ENCODE measurements around the gene USH2A.
A peak's percentile ranks its signal among the peaks of the same experiment; 100 is the strongest.

Gene USH2A

DNA sequence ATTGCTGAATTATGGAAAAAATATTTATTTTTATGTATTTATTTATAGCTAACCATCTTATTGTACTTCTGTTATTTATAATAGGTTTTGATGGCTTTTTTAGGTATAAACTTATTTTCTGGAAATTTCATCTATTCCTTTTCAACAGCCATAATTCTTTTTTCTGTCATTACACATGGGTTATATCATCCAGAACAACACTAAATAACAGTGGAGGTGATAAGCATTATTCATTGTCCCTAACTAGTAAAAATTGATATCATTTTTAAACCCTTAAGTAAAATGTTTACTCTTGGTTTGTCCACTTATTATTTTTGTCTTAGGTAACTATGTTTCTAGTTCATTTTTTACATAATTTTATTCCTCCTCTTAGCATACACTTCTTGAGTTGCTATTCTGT lies 309.1 kb downstream of the USH2A start:
- Histone ChIP-seq H3K9me3 (ENCODE audit: low read length) (no peaks in the 10 kb centered on the region), H3K27me3 (ENCODE audit: insufficient read depth, low read length) (no peaks in the 10 kb centered on the region), H3K4me1 (ENCODE audit: insufficient read depth, low read length) (no peaks in the 10 kb centered on the region), H3K36me3 (ENCODE audit: insufficient read depth, low read length) (no peaks in the 10 kb centered on the region), H2AFZ (ENCODE audit: low read depth, low read length) (no peak overlapping the region), H3K4me3 (ENCODE audit: low read length) (no peak overlapping the region)

DNA sequence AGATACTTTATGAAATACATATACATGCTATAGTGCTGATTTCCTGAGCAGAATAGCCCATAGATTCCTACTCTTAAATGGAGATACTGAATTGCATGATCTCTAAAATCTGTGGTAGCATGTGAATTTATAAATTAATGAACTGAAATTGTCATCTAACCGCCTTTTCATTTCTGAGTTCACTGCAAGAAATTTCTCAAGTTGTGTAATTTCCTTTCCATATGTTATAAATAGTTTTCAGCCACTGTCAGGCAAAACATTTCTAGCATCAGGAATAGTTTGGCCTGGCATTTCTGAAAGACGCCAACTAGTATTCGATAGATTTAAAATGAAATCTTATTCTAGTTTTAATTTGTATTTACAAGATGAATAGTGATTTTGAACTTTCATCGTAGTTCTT lies 310.1 kb downstream of the USH2A start:
- no peaks in the 10 kb centered on the region for H3K4me1 ChIP-seq (ENCODE audit: insufficient read depth, low read length)
- H2AFZ ChIP-seq (ENCODE audit: low read depth, low read length) = no peak overlapping the region
- no peaks in the 10 kb centered on the region for H3K36me3 ChIP-seq (ENCODE audit: insufficient read depth, low read length)
- H3K27me3 ChIP-seq (ENCODE audit: insufficient read depth, low read length) = no peaks in the 10 kb centered on the region
- H3K9me3 ChIP-seq (ENCODE audit: low read length) = no peaks in the 10 kb centered on the region
- H3K4me3 ChIP-seq (ENCODE audit: low read length) = no peak overlapping the region

DNA sequence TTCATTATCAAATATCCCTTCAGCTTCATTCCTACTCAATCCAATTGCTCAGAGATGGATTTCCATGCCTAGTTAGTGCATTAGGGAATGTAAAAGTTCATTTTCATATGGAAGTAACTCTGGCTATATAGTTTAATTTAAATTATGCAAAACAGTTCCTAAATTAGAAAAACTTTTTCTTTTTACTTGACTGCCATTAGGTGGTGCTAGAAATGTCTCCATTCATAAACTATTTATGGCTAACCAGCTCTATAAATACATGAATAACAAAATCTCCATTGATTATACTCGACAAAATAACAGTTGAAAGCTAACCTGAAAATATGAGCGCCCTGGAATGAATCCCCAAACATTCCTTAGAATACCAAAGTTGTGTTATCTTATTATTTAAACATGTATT lies 311.4 kb downstream of the USH2A start:
- Histone ChIP-seq H3K4me1 (ENCODE audit: insufficient read depth, low read length) (no peaks in the 10 kb centered on the region), H3K9me3 (ENCODE audit: low read length) (no peaks in the 10 kb centered on the region), H3K27me3 (ENCODE audit: insufficient read depth, low read length) (no peaks in the 10 kb centered on the region), H3K36me3 (ENCODE audit: insufficient read depth, low read length) (no peaks in the 10 kb centered on the region), H2AFZ (ENCODE audit: low read depth, low read length) (no peak overlapping the region), H3K4me3 (ENCODE audit: low read length) (no peak overlapping the region)

DNA sequence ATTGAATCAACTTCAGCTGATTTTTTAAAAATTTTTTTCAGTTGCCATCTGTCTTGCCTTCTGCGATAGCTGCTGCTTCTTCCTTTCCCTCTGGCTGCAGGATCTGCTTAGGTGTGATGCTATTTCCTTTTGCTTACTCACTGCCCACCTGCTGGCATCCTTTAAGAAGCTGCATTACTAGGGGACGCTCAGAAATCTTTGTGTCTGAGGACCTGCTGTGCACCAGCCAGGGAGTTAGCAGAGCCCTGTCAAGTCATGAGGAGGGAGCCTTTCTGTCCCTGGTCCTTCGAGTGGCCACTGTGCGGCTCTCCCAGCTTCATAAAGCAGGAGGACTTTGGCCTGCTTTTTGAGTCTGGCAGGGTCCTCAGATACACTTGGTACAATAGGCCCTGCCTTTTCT lies 327.8 kb downstream of the USH2A start:
- H3K9me3 ChIP-seq (ENCODE audit: low read length) = no peaks in the 10 kb centered on the region
- H3K27me3 ChIP-seq (ENCODE audit: insufficient read depth, low read length) = no peaks in the 10 kb centered on the region
- H3K36me3 ChIP-seq (ENCODE audit: insufficient read depth, low read length) = no peaks in the 10 kb centered on the region
- H2AFZ ChIP-seq (ENCODE audit: low read depth, low read length) = no peak overlapping the region
- no peak overlapping the region for H3K4me3 ChIP-seq (ENCODE audit: low read length)
- H3K4me1 ChIP-seq (ENCODE audit: insufficient read depth, low read length) = no peaks in the 10 kb centered on the region

DNA sequence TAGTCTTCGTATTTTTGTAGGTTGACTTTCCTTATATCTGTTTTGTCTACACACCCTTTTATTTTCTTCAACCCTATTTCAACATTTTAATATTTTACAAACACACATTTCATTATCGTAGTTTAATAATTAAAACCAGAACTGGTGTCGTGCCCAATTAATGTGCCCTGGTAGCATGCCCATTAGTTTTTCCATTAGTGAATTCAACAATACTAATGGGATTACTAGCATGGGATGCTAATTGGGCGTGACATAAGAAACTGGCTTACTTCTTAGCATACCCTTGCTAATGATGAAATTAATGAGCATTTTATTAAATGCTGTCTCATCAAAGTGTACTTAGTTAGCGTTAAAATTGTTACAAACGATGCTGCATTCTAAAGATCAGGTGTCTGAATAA lies 332.7 kb downstream of the USH2A start:
- no peaks in the 10 kb centered on the region for H3K9me3 ChIP-seq (ENCODE audit: low read length)
- no peak overlapping the region for H2AFZ ChIP-seq (ENCODE audit: low read depth, low read length)
- H3K36me3 ChIP-seq (ENCODE audit: insufficient read depth, low read length) = no peaks in the 10 kb centered on the region
- H3K27me3 ChIP-seq (ENCODE audit: insufficient read depth, low read length) = no peaks in the 10 kb centered on the region
- H3K4me1 ChIP-seq (ENCODE audit: insufficient read depth, low read length) = peaks cover 9% of the 10 kb centered on the region
- H3K4me3 ChIP-seq (ENCODE audit: low read length) = no peak overlapping the region

DNA sequence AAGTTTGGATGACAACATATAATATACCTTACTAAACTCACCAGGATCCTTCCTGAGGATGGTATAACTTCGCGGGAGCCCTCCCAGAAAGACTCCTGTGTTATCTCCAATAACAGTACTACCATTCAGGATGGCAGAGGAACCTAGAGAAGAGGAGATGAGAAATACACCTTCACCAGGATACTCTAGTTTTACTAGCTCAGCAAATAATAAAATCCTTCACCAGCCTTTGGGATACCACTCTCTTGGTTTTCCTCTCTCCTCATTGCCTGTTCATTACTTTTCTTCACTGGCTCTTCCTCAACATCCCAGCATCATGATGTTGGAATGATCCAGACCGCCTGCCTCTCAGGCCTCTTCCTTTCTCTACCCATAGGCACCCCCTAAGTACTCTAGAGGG lies 336.6 kb downstream of the USH2A start:
- Histone ChIP-seq H3K36me3 (ENCODE audit: insufficient read depth, low read length) (no peaks in the 10 kb centered on the region), H3K27me3 (ENCODE audit: insufficient read depth, low read length) (no peaks in the 10 kb centered on the region), H3K4me1 (ENCODE audit: insufficient read depth, low read length) (peaks cover 9% of the 10 kb centered on the region), H2AFZ (ENCODE audit: low read depth, low read length) (no peak overlapping the region), H3K4me3 (ENCODE audit: low read length) (no peak overlapping the region), H3K9me3 (ENCODE audit: low read length) (no peaks in the 10 kb centered on the region)

DNA sequence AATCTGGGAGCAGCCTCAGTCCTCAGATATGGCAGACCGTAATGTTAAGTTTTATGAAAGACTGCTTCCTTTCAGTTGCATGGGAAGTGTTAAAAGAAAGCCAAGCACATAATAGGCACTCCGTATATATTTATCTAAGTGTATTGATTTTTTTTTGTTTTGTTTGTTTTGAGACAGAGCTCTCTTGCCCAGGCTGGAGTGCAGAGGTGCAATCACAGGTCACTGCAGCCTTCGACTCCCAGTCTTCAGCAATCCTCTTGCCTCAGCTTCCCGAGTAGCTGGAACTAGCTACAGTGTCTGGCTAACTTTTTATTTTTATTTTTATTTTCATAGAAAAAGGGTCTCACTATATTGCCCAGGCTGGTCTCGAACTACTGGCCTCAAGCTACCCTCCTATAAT lies 341.8 kb downstream of the USH2A start:
- no peaks in the 10 kb centered on the region for H3K36me3 ChIP-seq (ENCODE audit: insufficient read depth, low read length)
- no peak overlapping the region for H2AFZ ChIP-seq (ENCODE audit: low read depth, low read length)
- H3K4me3 ChIP-seq (ENCODE audit: low read length) = no peak overlapping the region
- H3K27me3 ChIP-seq (ENCODE audit: insufficient read depth, low read length) = no peaks in the 10 kb centered on the region
- peaks cover 7% of the 10 kb centered on the region for H3K4me1 ChIP-seq (ENCODE audit: insufficient read depth, low read length)
- H3K9me3 ChIP-seq (ENCODE audit: low read length) = no peaks in the 10 kb centered on the region

DNA sequence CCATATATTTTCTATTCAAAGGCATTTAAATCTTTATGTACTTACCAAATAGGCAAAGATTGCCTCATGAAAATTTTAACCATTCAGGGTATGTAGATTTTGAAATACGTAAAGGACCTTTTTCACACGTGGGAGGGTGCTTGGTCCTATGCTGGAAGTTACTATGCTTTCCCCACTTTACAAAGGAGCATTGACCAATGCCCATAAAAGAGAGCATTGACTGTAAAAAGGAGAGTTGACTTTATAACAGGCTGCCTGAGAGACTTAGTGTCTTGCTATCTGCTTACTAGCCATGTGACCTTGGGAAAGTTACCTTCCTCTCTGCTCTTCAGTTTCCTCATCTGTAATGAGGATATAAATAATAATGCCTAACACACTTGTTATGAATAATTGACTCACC lies 346.5 kb downstream of the USH2A start:
- Histone ChIP-seq H3K27me3 (ENCODE audit: insufficient read depth, low read length) (no peaks in the 10 kb centered on the region), H3K4me3 (ENCODE audit: low read length) (no peak overlapping the region), H3K4me1 (ENCODE audit: insufficient read depth, low read length) (peaks cover 36% of the 10 kb centered on the region), H3K9me3 (ENCODE audit: low read length) (no peaks in the 10 kb centered on the region), H3K36me3 (ENCODE audit: insufficient read depth, low read length) (no peaks in the 10 kb centered on the region), H2AFZ (ENCODE audit: low read depth, low read length) (no peak overlapping the region)

DNA sequence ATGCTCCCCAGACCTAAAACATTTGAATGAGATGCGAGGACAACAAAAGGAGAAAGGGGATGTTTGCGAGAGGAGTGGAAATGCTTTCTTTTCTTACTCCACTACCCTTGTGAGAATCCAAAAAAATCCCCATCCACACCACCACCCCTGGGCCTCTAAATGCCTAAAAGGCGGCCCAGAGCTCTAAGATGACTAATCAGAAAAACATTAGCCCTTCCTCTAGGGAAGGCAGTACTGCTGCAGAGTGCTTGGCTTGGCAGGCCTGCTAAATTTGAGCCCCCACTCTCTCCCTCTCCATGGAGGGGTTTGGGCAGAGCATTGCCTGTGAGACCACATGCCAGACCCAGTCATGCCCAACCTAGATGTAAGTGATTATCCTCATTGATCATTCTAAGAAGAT lies 347.9 kb downstream of the USH2A start:
- Histone ChIP-seq H3K36me3 (ENCODE audit: insufficient read depth, low read length) (no peaks in the 10 kb centered on the region), H3K4me3 (ENCODE audit: low read length) (no peak overlapping the region), H3K4me1 (ENCODE audit: insufficient read depth, low read length) (peaks cover 36% of the 10 kb centered on the region), H3K9me3 (ENCODE audit: low read length) (no peaks in the 10 kb centered on the region), H2AFZ (ENCODE audit: low read depth, low read length) (peak overlapping the region; percentile 5), H3K27me3 (ENCODE audit: insufficient read depth, low read length) (no peaks in the 10 kb centered on the region)

DNA sequence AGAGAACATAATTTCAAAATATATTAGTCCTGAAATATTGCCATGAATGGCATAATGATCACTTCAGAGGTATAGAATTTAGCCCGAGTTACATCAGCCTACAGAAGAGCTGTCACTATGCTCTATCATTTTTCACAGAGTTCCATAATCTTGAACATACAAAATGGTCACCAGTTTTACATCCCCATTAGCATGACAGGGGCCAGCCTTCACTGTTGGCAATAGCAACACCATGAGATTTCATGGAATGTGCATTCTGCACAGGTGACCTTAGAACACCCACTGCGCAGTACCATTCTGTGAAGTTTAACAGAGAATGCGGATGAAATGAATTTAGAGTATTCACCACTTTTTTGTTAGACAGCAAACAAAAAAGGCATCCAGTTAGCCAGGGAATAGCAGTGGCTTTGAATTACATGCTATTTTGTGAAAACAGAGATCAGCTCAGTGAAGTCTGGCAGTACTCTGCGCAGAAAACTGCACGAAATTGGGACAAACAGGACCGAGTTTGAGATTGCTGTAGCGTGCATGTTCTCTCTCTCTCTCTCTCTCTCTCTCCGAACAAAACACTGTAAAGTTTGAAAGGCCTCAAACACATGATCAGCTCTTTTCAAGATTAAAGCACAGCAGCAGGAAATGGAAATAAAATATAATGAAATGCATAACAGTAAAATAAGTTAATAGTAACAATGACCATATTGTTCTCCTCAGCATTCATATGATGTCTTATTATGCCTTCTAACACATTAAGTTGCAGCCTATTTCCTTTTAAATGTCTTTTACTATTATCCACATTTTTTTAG lies 349.3 kb downstream of the USH2A start:
- peaks cover 36% of the 10 kb centered on the region for H3K4me1 ChIP-seq (ENCODE audit: insufficient read depth, low read length)
- H2AFZ ChIP-seq (ENCODE audit: low read depth, low read length) = peak overlapping the region; percentile 58
- H3K9me3 ChIP-seq (ENCODE audit: low read length) = no peaks in the 10 kb centered on the region
- no peaks in the 10 kb centered on the region for H3K36me3 ChIP-seq (ENCODE audit: insufficient read depth, low read length)
- no peaks in the 10 kb centered on the region for H3K27me3 ChIP-seq (ENCODE audit: insufficient read depth, low read length)
- no peak overlapping the region for H3K4me3 ChIP-seq (ENCODE audit: low read length)

DNA sequence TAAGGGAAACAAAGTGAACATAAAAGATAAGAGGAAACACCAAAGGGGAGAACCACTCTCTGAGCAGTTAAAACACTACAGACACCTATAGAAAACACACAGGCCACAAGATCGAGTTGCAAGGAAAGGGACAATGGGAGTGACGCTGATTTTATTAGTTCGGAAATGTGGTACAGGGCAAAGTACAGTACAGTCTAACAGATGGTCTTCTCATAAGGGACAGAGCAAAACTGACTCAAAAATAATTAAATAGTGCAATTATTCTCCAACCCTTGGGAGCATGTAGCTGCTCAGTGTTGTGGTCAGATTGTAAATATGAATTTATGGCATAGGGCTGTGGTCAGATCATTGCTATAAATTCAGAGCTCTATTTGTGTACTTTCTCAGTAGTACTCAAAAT lies 352.0 kb downstream of the USH2A start:
- Histone ChIP-seq H3K4me1 (ENCODE audit: insufficient read depth, low read length) (peaks cover 29% of the 10 kb centered on the region), H3K36me3 (ENCODE audit: insufficient read depth, low read length) (no peaks in the 10 kb centered on the region)

DNA sequence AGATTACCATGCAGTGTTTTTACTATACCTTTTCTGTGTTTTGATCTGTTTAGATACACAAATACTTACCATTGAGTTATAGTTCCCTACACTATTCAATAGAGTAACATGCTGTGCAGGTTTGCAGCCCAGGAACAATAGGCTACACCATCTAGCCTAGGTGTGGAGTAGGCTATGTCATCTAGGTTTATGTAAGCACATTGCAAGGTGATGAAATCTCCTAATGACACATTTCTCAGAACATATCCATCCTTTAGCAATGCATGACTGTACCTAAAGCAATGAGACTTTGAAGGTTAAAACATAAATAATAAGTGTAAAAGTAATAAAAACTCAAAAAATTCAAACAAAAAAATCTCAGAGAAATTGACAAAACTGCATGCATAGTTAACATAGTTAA lies 358.6 kb downstream of the USH2A start:
- Histone ChIP-seq H3K4me1 (ENCODE audit: insufficient read depth, low read length) (no peaks in the 10 kb centered on the region), H2AFZ (ENCODE audit: low read depth, low read length) (no peak overlapping the region), H3K27me3 (ENCODE audit: insufficient read depth, low read length) (no peaks in the 10 kb centered on the region), H3K9me3 (ENCODE audit: low read length) (no peaks in the 10 kb centered on the region), H3K4me3 (ENCODE audit: low read length) (no peak overlapping the region), H3K36me3 (ENCODE audit: insufficient read depth, low read length) (no peaks in the 10 kb centered on the region)

More for the DNA sequence above, 352.0 kb downstream of the USH2A start:
- H3K27me3 ChIP-seq (ENCODE audit: insufficient read depth, low read length) = no peaks in the 10 kb centered on the region
- no peaks in the 10 kb centered on the region for H3K9me3 ChIP-seq (ENCODE audit: low read length)
- H2AFZ ChIP-seq (ENCODE audit: low read depth, low read length) = peak overlapping the region; percentile 5
- no peak overlapping the region for H3K4me3 ChIP-seq (ENCODE audit: low read length)

DNA sequence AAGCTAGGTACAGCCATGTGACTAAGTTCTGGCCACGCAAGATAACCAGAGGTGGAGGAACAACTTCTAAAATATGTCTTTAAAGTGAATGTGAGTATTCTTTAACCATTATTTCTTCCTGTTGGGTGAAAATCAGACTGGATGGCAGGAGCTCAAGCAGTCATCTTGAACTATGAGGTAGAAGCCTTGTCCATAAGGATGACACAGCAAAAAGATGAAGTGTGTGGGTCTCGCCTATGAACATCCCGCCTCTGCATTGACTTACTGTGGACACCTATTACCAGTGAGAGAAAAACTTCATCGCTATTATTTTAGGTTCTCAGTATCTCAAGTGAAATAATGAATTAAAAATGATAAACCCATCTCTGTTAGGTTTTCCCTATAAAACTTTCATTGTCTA lies 365.3 kb downstream of the USH2A start:
- H3K36me3 ChIP-seq (ENCODE audit: insufficient read depth, low read length) = no peaks in the 10 kb centered on the region
- no peaks in the 10 kb centered on the region for H3K9me3 ChIP-seq (ENCODE audit: low read length)
- no peaks in the 10 kb centered on the region for H3K27me3 ChIP-seq (ENCODE audit: insufficient read depth, low read length)
- H2AFZ ChIP-seq (ENCODE audit: low read depth, low read length) = no peak overlapping the region
- H3K4me1 ChIP-seq (ENCODE audit: insufficient read depth, low read length) = no peaks in the 10 kb centered on the region
- H3K4me3 ChIP-seq (ENCODE audit: low read length) = no peak overlapping the region

DNA sequence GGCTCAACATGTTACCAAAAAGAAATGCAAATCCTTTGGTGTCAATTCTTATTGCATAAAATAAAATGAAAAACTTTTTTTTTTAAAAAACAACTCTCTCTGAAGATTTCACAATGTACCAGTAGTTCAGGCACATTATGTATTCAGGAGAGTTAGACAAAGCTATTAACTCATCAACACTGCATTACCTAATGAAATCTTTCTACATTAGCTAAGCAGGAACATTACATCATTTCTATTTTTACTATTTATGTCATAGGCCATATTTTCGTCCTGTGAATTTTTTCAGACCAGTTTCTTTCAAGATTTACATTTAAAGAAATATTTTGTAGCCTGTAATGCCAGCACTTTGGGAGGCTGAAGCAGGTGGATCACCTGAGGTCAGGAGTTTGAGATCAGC lies 366.2 kb downstream of the USH2A start:
- no peak overlapping the region for H2AFZ ChIP-seq (ENCODE audit: low read depth, low read length)

More for the DNA sequence above, 366.2 kb downstream of the USH2A start:
- Histone ChIP-seq H3K4me3 (ENCODE audit: low read length) (no peak overlapping the region), H3K36me3 (ENCODE audit: insufficient read depth, low read length) (no peaks in the 10 kb centered on the region), H3K9me3 (ENCODE audit: low read length) (no peaks in the 10 kb centered on the region), H3K27me3 (ENCODE audit: insufficient read depth, low read length) (no peaks in the 10 kb centered on the region), H3K4me1 (ENCODE audit: insufficient read depth, low read length) (no peaks in the 10 kb centered on the region)
